ENCODE measurements around the gene NID2. TPM values are rescaled to one million over a fixed set of nuclear protein-coding genes. Genes with fewer than 3 reads are reported as not detected.
A peak's percentile ranks its signal among the peaks of the same experiment; 100 is the strongest.

Gene NID2
- total and polyA plus RNA-seq, 2 of the 4 experiments (the other 2 are of a cell fraction): 101 to 303 TPM

DNA sequence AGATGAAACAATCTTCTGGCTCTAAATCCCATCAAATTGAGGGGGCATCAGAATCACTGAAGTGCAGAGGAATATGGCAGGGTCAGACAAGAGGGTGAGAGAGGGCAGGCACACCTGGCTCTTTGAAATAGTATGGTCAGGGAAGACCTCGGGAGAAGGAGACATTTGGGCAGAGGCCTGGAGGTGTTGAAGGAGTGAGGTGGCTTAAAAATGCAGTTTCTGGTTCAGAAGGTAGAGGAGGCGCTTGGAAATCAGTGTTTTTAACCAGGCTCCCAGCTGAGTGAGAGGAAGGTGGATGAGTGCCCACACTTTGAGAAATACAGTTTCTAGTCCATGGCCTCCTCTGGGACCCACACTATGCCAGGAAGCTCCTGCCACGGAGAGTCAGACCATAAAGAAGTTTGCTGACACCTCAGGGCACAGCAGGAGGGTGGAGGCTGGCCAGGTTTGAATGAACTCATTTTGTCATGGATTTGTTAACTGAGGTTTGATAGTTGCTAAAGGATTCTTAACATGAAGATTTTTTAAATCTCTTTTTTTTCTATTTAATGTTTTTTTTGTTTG, 20.1 kb downstream of the NID2 start:
- H3K4me1 ChIP-seq (ENCODE audit: control insufficient read depth, insufficient read depth, low read length): peaks cover 59% of the 10 kb centered on the region
- WGBS, 2 experiments (ENCODE audit: extremely low coverage in 2 of 2, insufficient read length in 1 of 2): 50% methylated on average over 1 of the region's 3 CpGs; no CpG with 5 or more reads in 1 of the 2 experiments
- no peaks in the 10 kb centered on the region for H3K9me3 ChIP-seq (ENCODE audit: control insufficient read depth, insufficient read depth, low read length)
- no peak overlapping the region for H3K4me2 ChIP-seq (ENCODE audit: low read depth, low read length)
- H2AFZ ChIP-seq (replicated peaks; ENCODE audit: low read length, poor library complexity): no peak overlapping the region
- H3K56ac ChIP-seq (ENCODE audit: extremely low read depth, insufficient read depth, low read length): no peak overlapping the region
- no peak overlapping the region for H3K18ac ChIP-seq (ENCODE audit: low read depth, low read length)
- peak overlapping the region; percentile 37; the same call in 1 of the 2 replicates for H3K27ac ChIP-seq (ENCODE audit: insufficient read depth, low read length)
- 0 out of 2 replicates have a peak overlapping the region, but pooled peaks have one; percentile 48 for H3K23ac ChIP-seq (ENCODE audit: low read depth, low read length)
- H3K4ac ChIP-seq (ENCODE audit: low read depth, low read length): peak overlapping the region; percentile 46; the same call in 1 of the 2 replicates
- ChIA-PET POLR2A (ENCODE audit: unreplicated experiment) (no interaction called here), CTCF (no interaction called here)
- H2AK5ac ChIP-seq (ENCODE audit: low read depth, low read length): peak overlapping the region; percentile 63
- no peak overlapping the region for H3K4me3 ChIP-seq (ENCODE audit: insufficient read depth, low read depth, low read length)
- dilution Hi-C loops (cut with HindIII; ENCODE audit: low sequenced_read_pairs, unreplicated experiment) (no loop called here), in situ Hi-C loops (cut with MboI; ENCODE audit: low sequenced_read_pairs) (no loop called here), intact Hi-C loops (cut with micrococcal nuclease) (no loop called here)
- H2BK120ac ChIP-seq (ENCODE audit: low read depth, low read length): peak overlapping the region; percentile 16; the same call in 1 of the 2 replicates
- no peak for DNase-seq
- H3K9ac ChIP-seq (ENCODE audit: low read depth, low read length): no peak overlapping the region
- peak overlapping the region; percentile 22 for H2AK9ac ChIP-seq (replicated peaks; ENCODE audit: low read depth, low read length, poor library complexity)
- BruUV-seq (replicated peaks): no TSS peak
- peak overlapping the region; percentile 61 for H3K14ac ChIP-seq (replicated peaks; ENCODE audit: low read depth, low read length)
- peaks cover 53% of the 10 kb centered on the region for H3K9me1 ChIP-seq (ENCODE audit: insufficient read depth, low read length)
- no peak overlapping the region for H4K5ac ChIP-seq (ENCODE audit: low read depth, low read length)
- no peaks in the 10 kb centered on the region for H3K27me3 ChIP-seq (ENCODE audit: control insufficient read depth, insufficient read depth, low read length)
- no peak for ATAC-seq (ENCODE audit: low read depth)
- 0 out of 3 replicates have a peak overlapping the region, but pooled peaks have one; percentile 16 for H2BK15ac ChIP-seq (ENCODE audit: low read depth, low read length)
- TF ChIP-seq RCOR1 (IDR thresholded peaks at IDR 0.05; ENCODE audit: insufficient replicate concordance, low read length) (no peak), NFE2L2 (IDR thresholded peaks at IDR 0.05; ENCODE audit: low read depth, low read length) (no peak), SMC3 (IDR thresholded peaks at IDR 0.05; ENCODE audit: low read depth, low read length) (no peak), CHD1 (IDR thresholded peaks at IDR 0.05; ENCODE audit: low read depth, low read length) (no peak), RFX5 (IDR thresholded peaks at IDR 0.05; ENCODE audit: low read depth, low read length) (no peak), MXI1 (IDR thresholded peaks at IDR 0.05; ENCODE audit: borderline replicate concordance, low read depth, low read length) (no peak), MAZ (IDR thresholded peaks at IDR 0.05; ENCODE audit: borderline replicate concordance, low read depth, low read length) (no peak), BHLHE40 (IDR thresholded peaks at IDR 0.05; ENCODE audit: low read depth, low read length) (no peak), FOS (IDR thresholded peaks at IDR 0.05; ENCODE audit: low read depth, low read length) (no peak), MAFK (IDR thresholded peaks at IDR 0.05; ENCODE audit: low read depth, low read length) (no peak), CEBPB (IDR thresholded peaks at IDR 0.05; ENCODE audit: low read depth, low read length) (no peak), POLR2A (IDR thresholded peaks at IDR 0.05; ENCODE audit: low read depth, low read length) (no peak), RAD21 (IDR thresholded peaks at IDR 0.05; ENCODE audit: low read length) (no peak)
- TF ChIP-seq, protein P1, sequence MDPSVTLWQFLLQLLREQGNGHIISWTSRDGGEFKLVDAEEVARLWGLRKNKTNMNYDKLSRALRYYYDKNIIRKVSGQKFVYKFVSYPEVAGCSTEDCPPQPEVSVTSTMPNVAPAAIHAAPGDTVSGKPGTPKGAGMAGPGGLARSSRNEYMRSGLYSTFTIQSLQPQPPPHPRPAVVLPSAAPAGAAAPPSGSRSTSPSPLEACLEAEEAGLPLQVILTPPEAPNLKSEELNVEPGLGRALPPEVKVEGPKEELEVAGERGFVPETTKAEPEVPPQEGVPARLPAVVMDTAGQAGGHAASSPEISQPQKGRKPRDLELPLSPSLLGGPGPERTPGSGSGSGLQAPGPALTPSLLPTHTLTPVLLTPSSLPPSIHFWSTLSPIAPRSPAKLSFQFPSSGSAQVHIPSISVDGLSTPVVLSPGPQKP (IDR thresholded peaks at IDR 0.05; ENCODE audit: borderline replicate concordance, low read depth, low read length): no peak
- TF ChIP-seq, protein P2, sequence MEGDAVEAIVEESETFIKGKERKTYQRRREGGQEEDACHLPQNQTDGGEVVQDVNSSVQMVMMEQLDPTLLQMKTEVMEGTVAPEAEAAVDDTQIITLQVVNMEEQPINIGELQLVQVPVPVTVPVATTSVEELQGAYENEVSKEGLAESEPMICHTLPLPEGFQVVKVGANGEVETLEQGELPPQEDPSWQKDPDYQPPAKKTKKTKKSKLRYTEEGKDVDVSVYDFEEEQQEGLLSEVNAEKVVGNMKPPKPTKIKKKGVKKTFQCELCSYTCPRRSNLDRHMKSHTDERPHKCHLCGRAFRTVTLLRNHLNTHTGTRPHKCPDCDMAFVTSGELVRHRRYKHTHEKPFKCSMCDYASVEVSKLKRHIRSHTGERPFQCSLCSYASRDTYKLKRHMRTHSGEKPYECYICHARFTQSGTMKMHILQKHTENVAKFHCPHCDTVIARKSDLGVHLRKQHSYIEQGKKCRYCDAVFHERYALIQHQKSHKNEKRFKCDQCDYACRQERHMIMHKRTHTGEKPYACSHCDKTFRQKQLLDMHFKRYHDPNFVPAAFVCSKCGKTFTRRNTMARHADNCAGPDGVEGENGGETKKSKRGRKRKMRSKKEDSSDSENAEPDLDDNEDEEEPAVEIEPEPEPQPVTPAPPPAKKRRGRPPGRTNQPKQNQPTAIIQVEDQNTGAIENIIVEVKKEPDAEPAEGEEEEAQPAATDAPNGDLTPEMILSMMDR (conservative IDR thresholded peaks at IDR 0.05; ENCODE audit: low read depth, low read length): no peak
- TF ChIP-seq, protein P3, sequence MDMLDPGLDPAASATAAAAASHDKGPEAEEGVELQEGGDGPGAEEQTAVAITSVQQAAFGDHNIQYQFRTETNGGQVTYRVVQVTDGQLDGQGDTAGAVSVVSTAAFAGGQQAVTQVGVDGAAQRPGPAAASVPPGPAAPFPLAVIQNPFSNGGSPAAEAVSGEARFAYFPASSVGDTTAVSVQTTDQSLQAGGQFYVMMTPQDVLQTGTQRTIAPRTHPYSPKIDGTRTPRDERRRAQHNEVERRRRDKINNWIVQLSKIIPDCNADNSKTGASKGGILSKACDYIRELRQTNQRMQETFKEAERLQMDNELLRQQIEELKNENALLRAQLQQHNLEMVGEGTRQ (IDR thresholded peaks at IDR 0.05; ENCODE audit: low read depth, low read length): no peak
- peak overlapping the region; percentile 35; the same call in 1 of the 2 replicates for H2BK20ac ChIP-seq (ENCODE audit: low read depth, low read length)
- no peak overlapping the region for H2BK5ac ChIP-seq (ENCODE audit: low read depth, low read length, poor library complexity, severe bottlenecking)
- H4K8ac ChIP-seq (ENCODE audit: low read depth in 2 of 2, low read length in 2 of 2): peak overlapping the region in 1 of 2 experiments; percentile 5; a peak in 1 of 4 replicates
- peaks cover 21 to 80% of the 10 kb centered on the region in 2 experiments for H3K79me1 ChIP-seq (ENCODE audit: low read depth in 1 of 2, low read length in 2 of 2)
- peaks cover 68% of the 10 kb centered on the region for H4K20me1 ChIP-seq (ENCODE audit: insufficient read depth, low read length)
- peaks cover 54% of the 10 kb centered on the region for H3K36me3 ChIP-seq (ENCODE audit: control insufficient read depth, insufficient read depth, low read length)
- H4K91ac ChIP-seq (ENCODE audit: insufficient read depth, low read depth, low read length): peak overlapping the region; percentile 34
